GM11168 (cell line): Measurements from ENCODE around the gene ERGIC1.

Source experiments
- in situ Hi-C: fragments of 300-500 bp; cut with MboI; formaldehyde crosslinking; loops from one replicate; pipeline ENCODE4 v1.12.0; 2022; ENCODE audit warnings: low sequenced_read_pairs; ENCODE audit not compliant: unreplicated experiment

Gene ERGIC1

DNA sequence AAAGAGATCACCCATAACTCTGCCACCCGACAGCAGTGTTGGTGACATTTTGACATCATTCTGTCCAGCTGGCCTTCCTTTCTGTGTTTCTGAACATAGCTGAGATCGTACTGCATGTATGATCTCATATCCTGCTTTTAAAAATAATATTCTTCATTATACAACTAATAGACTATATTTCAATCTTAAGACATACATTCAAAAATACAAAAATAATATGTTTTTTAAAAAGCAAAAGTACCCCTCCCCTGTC, 77.5 kb downstream of the ERGIC1 start:
- in situ Hi-C loops = no loop called here

DNA sequence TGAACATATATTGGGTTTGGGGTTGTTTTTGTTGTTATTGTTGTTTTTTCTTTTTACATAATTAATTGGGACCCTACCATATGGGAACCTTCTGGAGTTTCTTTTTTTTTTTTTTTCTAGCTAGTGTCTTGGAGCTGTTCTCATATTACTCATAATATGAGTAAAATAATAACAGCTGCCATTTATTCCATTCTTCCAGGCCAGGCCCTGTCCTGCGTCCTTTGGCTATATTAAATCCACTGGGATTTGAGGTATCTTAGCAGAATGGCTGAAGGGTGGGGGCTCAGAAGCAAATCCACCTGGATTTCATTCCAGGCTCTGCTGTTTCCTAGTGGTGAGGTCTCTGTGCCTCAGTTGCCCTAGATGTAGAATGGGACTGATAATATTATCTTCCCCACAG, 77.9 kb downstream of the ERGIC1 start:
- in situ Hi-C loops = no loop called here

DNA sequence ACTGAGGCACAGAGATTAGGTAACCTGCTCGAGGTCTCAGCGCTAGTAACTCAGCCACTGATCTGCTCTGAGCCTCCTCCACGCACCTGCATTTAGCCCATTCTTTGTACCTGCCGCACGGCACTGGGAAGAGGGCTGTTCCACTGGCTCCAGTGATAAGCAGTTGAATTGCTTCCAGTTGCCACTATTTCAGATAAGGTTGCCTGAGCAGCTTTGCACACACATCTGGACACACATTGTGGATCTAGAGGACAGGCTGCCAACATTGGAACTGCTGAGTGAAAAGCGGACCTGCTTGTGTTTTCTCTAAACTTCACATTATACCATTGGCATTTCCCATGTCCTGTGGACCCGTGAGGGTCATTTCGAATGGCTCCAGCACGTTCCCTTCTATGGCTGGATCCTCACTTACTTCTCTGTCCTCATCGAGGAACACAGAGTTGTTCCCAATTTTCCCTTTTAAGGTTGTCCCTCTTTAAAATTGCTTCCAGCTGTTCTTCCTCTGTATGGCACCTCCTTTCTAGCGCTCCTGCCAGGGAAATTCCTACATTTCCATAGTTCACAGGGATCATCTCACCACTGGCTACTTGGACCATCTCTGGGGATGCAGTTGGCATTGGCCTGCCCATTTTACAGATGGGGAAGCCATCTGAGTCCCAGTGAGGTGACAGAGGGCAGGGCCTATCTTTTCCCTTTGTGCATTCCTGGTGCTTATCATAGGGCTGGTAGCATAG, 79.2 kb downstream of the ERGIC1 start:
- in situ Hi-C loops = no loop called here

DNA sequence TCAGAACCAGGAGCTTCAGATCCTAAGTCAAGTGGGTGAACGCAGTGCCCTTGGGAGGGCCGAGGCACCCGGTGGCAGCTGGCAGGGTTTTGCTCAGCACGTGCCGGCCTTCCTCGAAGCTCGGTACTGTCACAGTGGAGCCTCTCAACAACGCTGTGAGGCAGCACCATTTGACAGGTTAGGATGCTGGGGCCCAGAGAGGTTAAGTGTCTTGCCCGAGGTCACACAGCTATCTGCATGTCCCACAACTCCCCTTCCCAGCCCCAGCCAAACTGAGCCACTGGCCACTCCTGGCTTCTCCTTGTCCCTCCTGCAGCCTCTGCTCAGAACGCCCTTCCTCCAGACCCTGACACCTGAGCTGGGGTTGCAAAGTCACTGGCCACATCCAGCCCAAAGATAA, 81.5 kb downstream of the ERGIC1 start:
- in situ Hi-C loops = no loop called here

DNA sequence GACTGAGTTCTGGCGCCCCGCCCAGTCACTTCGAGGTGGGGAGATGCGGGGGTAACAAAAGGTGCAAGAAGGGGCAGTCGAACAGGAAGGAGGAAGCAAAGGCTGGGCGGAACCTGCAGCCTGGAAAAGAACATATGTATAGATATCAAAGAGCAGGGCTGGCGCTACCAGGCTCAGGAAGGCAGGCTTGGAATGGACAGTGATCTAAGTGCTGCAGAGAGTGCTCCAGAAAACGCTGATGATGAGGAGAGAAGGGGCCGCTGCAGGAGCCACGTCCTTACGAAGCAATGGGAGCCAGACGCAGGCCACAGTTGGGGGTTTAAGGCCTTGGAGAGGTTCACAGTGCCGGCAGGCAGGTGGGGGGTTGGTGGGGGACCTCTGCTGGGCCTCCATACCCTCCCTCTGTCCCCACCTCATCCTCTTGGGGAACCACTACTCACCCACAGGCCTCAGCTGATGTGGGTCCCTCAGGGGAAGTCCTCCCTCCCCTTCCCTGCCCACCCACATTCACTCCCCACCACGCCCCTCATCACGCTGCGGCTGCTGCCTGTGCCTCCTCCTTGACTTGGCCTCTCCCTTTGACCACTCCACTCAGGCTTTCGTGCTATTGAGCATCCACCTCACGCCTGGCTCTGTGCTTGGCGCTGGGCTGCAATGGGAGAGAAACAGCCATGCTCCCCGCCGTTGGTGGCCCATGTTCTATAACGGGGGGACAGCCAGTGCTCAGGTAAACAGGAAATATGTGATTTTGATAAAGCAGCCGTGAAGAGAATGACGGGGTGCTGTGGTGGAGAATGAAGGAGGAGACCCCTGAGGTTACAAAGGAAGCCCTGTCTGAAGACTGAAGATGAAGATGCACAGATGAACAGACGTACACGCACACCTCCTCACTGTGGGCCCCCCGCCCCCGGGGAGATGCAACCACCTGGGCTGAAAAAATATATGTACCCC, 84.6 kb downstream of the ERGIC1 start:
- in situ Hi-C loops = no loop called here

DNA sequence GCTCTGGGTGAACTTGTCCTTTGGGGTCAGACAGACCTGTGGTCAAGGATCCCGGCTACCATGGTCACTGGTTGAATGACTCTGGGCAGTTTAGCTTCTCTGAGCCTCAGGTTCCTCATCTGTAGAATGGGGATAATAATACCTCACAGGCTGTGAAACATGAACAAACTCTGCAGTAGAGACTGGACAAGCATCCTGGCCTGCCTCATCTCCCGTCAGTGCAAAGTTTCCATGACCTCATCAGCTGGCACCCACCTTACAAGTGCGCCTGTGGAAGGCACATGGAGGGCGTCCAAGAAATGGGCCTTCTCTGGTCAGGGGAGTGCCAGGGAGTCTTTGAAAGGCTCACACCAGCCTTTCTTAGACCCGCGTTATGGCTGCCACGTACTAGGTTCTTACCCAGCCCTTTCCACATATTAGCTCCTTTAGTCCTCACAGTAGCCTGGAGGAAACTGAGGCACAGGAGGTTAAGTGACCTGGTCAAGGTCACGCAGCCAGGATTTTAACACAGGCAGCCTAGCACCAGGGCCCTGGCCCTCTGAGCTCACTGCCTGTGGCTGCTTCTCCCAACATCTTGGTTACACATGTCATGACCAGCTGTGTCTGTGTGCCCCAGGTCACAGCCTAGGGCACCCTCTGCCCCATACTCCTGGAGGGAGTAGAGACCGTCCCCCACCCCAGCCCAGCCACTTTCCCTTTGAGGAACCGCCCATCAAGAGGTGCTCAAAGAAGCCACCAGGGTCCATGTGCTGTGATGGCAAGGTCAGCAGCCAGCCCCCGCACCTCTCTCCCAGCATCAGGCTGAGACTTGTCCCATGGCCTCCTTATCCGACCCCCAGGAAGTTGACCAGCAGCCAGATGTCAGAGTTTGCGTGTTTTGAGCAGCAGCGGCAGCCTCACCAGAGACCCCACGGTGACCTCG, 85.7 kb downstream of the ERGIC1 start:
- in situ Hi-C loops = no loop called here

DNA sequence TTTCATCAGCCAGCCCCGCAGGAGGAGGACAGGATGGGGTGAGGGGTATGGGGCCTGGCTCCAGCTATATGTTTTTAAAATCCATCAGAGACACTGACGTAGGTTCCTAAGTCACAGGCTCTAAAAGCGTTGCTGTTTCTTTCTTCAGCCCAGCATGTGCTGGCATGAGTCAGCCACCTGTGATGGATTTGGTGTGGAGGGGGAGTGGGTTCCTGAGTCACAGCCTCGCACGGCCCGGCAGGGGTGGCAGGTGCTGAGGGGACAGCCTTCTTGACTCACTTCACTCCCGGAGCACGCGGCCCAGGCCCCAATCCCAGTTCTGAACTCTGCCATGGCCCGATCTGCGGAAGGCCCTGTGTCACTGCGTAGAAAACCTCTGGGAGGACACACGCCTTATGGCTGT, 86.4 kb downstream of the ERGIC1 start:
- in situ Hi-C loops = no loop called here

DNA sequence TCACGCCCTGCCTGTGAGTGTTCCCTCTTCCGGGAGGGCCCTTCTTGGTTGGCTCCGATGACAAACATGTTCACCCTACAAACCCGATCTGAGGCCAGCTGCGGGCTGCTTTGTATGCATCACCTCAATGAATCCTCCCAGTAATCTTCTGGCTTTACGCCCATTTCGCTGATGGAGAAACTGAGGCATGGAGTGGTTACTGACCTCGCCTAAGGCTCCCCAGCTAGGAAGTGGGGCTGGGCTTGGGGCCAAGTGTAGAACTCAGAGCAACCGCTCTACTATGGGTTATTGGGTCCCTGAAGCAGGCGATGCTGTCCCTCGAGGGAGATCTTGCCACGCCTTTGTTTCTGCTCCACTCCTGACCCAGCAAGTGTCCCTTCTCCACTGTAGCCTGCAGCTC, 86.9 kb downstream of the ERGIC1 start:
- in situ Hi-C loops = no loop called here

DNA sequence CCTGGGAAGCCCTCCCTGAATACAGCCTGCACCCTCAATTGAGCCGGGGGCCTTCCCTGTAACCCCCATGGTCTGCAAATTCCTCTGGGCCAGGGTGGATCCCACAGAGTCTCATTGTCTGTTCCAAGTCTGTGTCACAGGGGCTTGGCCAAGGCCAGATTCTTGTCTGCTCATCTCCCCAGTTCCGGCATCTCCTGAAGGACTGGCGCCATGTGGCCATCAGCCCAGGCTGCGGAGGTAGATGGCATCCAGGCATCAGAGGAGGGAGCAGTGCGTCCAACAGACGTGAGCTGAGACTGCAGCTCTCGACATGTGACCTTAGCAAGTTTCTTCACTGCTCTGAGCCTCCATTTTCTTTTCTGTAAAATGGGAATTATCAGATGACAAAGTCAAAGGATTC, 87.9 kb downstream of the ERGIC1 start:
- in situ Hi-C loops = no loop called here

DNA sequence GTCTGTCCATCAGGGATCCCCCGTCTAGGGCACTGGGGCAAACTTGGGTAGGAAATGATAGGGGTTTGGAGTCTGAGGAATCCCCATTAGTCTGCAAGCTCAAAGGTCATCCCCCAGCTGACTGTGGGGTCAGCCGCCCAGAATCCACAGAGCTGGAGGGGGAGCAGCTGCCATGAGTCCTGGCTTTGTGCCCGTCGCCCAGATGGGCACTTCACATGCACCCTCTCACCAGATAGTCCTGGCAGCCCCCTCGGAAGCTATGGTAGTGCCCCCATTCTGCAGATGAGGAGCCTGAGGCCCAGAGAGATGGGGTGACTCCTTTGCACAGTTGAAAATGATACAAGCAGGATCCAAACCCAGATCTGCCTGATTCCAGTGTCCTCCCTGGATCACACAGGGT, 89.5 kb downstream of the ERGIC1 start:
- in situ Hi-C loops = no loop called here

DNA sequence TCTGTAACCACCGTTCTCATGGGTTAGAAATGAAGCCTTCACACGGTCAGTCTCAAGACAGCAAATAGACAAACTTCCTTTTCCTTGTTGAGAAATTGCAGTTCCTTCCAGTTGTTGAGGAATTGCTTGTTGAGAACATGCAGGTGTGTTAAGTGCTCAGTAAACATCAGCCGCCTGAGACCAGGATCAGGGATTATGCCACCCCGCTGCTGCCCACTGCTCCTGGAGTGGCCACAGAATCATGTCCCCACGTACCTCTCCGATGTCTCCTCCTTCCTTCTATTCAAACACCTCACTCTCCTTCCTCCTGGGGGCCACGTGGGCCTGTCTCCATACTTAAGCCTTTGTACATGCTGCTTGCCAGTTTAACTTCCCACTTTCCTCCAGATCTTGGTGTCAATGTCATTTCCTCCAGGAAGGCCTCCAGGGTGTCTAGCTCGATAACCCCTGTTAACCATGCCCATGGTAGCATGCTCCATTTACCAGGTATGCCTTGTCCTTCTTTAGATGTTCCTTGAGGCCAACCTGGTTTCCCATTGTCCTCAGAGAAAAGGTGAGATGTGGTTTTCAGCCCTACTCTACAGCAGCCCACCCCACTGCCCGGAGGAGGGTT, 91.4 kb downstream of the ERGIC1 start:
- in situ Hi-C loops = loop anchor here (25.0 kb wide), 1 partner anchor 438 kb away; no protein-coding TSS in a partner anchor

DNA sequence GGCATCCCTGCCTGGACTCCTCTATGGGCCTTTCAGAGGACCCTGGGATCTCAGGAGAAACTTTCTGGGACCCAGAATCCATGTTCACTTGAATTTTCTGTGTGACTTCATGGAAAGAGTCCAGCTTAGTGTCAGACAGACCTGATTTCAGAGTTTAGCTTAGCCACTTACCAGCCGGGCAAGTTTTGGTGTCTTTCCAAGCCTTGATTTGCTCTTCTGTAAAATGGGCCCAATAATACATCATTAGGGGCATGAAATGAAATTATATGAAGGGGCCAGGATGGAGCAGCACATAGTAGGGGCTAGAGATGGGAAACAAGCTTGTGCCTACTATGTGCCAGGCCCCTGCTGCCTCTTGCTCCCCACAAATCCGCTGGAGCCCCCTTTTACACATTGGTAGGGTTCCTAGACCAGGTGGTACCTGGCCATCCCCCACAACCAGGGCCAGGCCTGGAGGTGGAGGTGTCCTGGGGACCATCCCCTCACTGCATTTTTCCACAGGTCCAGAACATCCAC, 92.0 kb downstream of the ERGIC1 start:
- in situ Hi-C loops = loop anchor here (25.0 kb wide), 1 partner anchor 439 kb away; no protein-coding TSS in a partner anchor

DNA sequence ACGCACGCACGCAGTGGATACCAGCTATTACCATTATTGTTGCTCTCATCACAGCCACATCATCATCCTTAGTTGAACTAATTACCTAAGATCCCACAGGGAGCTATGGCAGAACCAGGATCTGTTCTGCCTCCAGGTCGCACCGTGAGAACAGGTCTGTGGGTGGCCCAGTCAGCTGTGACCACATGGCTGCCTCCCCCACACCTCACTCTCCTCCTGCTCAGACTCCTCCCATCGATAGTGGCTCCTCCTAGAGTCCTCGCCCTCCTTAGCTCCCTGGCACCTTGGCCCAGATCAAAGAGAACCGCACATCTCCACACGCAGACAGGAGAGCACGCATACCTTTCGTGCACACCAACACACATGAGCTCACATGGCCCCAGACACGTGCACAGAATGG, 92.7 kb downstream of the ERGIC1 start:
- in situ Hi-C loops = loop anchor here (25.0 kb wide), 1 partner anchor 439 kb away; no protein-coding TSS in a partner anchor

DNA sequence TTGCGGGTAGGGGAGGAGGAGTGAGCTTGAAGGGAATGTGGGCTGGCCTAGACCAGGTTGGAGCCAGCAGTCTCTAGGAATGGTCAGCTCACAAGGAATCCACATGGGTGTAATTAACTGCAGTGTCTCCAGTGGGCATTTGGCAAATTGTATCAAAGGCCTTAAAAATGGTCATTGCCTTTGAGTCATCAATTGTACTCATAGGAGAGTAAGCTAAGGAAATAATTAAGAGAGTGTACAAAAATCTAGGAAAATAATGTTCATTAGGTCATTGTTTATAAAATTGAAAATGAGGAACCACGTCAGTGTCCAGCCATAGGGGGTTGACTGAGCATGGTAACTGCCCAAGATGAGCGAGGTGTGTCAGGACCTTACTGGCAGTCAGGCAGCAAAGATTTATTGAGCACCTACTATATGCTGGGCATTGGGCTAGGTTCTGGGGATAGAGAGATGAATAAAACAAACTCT, 95.4 kb downstream of the ERGIC1 start:
- in situ Hi-C loops = loop anchor here (25.0 kb wide), 1 partner anchor 442 kb away; no protein-coding TSS in a partner anchor

DNA sequence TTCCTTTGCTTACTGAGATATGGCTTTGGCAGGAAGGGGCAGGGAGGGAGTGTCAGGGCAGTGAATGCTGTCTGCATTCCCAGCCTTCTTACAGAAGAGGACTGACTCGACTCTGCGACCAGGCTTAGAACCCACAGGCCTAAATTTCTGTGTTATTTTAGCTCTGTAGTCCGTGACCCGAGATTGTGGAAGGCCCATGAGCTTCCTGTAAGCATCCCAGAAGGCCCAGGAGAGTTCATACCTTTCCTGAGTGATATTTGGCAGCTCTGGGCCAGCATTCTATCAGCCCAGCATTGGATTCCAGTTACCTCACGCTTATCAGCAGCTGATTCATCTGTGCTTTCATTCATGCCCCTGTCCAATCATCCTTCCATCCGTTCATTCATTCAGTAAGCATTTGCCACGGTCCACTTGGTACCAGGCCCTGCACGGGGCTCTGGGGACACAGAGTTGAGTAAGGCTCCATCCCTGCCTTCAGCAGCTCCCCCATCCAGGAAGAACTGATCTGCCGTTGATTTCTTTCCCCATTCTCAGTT, 97.0 kb downstream of the ERGIC1 start:
- in situ Hi-C loops = loop anchor here (5.0 to 25.0 kb wide), 2 partner anchors 214 to 444 kb away; no protein-coding TSS in a partner anchor

DNA sequence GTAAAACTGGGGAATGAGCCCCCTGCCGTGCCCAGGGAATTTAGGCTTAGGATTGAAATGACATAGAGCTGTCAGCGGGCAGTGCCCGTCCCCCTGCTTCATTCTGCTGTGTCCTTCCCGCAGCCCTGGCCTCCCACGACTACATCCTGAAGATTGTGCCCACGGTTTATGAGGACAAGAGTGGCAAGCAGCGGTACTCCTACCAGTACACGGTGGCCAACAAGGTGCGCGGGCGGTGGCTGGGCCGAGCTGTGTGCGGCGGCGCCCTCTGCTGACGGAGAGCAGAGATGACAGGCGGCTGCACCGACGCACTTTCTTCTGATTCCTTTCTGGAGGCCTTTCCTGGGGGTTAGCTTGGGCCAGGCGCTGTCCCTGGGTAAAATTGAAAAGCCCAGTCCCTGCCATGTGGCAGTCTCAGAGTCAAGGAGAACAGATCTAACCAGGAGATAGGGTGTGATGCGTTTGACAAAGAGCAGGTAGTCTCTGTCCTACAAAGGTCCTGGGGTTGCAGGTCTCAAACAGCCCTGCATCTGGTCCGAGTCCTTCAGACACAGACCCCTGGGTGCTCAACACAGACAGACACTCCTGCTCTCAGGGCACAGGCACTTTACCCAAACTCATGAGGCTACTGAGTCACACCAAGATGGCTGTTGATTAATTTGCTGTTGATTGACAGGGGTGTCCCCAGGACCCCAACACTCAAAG, 98.4 kb downstream of the ERGIC1 start:
- in situ Hi-C loops = loop anchor here (5.0 to 25.0 kb wide), 2 partner anchors 215 to 445 kb away; no protein-coding TSS in a partner anchor

DNA sequence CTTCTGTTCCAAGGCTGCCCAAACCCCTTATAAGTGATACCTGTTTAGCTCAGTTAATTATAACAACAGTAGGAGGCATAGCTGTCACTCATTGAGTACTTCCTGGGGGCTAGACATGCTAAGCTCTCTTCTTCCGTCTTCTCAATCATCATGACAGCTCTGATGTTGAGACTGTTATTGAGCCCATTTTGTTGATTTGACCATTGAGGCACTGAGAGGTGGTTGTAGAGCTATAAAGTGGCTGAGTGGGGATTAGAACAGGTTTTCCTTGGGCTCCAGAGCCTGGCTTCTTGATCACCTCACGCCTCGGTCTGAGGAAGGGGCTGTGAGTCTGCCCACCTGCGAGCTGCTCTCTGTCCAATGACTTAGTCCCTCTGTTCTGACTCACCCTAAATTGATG, 99.2 kb downstream of the ERGIC1 start:
- in situ Hi-C loops = loop anchor here (5.0 to 25.0 kb wide), 2 partner anchors 216 to 446 kb away; no protein-coding TSS in a partner anchor

DNA sequence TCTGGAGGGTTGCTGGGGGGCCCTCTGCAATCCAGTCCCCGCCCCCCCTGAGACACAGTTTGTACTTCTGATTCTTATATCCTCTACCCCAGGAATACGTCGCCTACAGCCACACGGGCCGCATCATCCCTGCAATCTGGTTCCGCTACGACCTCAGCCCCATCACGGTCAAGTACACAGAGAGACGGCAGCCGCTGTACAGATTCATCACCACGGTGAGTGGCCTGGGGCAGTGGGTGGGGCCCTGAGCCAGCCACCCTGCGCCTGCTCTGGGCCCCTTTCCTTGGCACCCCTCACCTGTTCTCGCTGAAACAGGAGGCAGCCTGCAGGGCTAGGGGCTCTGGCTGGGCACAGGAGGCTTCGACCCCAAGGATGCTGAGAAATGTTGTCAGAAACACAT, 101.0 kb downstream of the ERGIC1 start:
- in situ Hi-C loops = loop anchor here (25.0 kb wide), 1 partner anchor 448 kb away; no protein-coding TSS in a partner anchor
